ENCODE data around the gene FAM222A.

FAM222A gene

GRCh38 chr12:109713187-109714070 is at the start of gene FAM222A:
Gene FAM222A, plus strand, starts transcription at chr12:109713825. Its CDS starts 30,322 bp downstream, at chr12:109744147.
- DNase-seq (ENCODE audit: low read depth) = peak; percentile 93
- H3K4me3 ChIP-seq (ENCODE audit: low read length) = peak within 1 kb of the TSS; percentile 49
- TF ChIP-seq, protein P1, sequence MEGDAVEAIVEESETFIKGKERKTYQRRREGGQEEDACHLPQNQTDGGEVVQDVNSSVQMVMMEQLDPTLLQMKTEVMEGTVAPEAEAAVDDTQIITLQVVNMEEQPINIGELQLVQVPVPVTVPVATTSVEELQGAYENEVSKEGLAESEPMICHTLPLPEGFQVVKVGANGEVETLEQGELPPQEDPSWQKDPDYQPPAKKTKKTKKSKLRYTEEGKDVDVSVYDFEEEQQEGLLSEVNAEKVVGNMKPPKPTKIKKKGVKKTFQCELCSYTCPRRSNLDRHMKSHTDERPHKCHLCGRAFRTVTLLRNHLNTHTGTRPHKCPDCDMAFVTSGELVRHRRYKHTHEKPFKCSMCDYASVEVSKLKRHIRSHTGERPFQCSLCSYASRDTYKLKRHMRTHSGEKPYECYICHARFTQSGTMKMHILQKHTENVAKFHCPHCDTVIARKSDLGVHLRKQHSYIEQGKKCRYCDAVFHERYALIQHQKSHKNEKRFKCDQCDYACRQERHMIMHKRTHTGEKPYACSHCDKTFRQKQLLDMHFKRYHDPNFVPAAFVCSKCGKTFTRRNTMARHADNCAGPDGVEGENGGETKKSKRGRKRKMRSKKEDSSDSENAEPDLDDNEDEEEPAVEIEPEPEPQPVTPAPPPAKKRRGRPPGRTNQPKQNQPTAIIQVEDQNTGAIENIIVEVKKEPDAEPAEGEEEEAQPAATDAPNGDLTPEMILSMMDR (conservative IDR thresholded peaks at IDR 0.05; ENCODE audit: low read length) = peak; percentile 23

DNA sequence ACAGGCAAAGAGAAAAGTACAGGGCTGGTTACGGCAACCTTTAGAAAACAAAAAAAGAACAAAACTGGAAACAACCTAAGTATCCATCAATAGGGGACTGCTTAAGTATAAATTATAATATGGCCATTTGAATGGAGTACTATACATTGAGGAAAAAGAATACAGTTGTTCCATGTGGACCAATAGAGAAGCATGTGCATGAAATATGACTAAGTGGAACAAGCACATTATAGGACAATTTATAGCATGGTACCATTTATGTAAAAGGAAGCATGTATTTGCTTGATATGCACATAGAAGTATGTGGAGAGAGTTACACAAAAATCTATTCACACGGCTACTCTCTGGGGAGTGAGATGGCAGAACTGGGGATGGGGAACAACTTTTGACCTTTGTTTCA is 49.2 kb upstream of the FAM222A start:
- TF ChIP-seq, protein P1 (conservative IDR thresholded peaks at IDR 0.05; ENCODE audit: low read length) = no peak
- DNase-seq (ENCODE audit: low read depth) = no peak
- no peak overlapping the region for H3K4me3 ChIP-seq (ENCODE audit: low read length)

DNA sequence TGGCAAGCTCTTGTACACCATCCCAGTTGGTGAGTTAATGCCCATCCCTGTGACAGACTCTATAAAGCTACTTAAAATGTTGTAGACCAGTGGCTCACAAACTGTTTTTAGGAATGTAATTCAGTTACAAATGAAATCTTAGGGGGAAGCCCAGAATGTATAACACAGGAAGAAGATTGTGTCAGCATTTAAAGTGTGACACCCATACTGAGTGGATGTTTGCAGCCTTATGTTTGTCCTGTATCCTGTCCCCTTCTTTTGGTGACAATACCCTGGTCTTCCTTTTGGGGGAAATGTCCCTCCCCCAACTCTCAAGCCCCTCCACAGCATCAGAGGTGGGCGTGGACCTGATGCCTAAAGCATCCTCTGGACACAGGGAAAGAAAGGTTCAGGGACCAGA is 47.6 kb upstream of the FAM222A start:
- H3K4me3 ChIP-seq (ENCODE audit: low read length) = no peak overlapping the region
- no peak for DNase-seq (ENCODE audit: low read depth)

GRCh38 chr12:109670731-109671130 is 42.9 kb upstream of the FAM222A start:
- TF ChIP-seq, protein P1 (conservative IDR thresholded peaks at IDR 0.05; ENCODE audit: low read length) = no peak
- DNase-seq (ENCODE audit: low read depth) = no peak
- H3K4me3 ChIP-seq (ENCODE audit: low read length) = no peak overlapping the region

More for the DNA sequence above, 47.6 kb upstream of the FAM222A start:
- TF ChIP-seq, protein P1 (conservative IDR thresholded peaks at IDR 0.05; ENCODE audit: low read length) = no peak

GRCh38 chr12:109671502-109671901 is 42.1 kb upstream of the FAM222A start:
- no peak for DNase-seq (ENCODE audit: low read depth)
- TF ChIP-seq, protein P1 (conservative IDR thresholded peaks at IDR 0.05; ENCODE audit: low read length) = no peak
- H3K4me3 ChIP-seq (ENCODE audit: low read length) = no peak overlapping the region

DNA sequence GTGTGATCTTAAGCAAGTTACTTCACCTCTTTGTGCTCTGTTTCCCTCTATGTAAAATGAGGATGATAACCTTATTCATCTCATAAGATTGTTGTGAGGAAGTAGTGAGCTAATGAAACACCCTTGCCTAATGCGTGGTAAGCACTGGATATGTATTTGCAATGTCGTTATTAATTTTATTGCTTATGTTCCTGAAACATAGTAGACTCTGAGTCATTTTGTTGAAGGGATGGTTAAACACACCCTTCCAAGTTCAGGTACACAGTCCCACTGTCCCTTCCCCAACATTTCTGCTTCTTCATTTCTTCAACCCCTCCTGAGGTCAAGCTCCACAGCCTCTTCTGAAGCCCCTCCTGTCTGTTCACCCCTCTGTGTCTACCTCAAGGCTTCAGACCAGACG is 40.2 kb upstream of the FAM222A start:
- DNase-seq (ENCODE audit: low read depth) = no peak
- H3K4me3 ChIP-seq (ENCODE audit: low read length) = no peak overlapping the region
- TF ChIP-seq, protein P1 (conservative IDR thresholded peaks at IDR 0.05; ENCODE audit: low read length) = no peak

DNA sequence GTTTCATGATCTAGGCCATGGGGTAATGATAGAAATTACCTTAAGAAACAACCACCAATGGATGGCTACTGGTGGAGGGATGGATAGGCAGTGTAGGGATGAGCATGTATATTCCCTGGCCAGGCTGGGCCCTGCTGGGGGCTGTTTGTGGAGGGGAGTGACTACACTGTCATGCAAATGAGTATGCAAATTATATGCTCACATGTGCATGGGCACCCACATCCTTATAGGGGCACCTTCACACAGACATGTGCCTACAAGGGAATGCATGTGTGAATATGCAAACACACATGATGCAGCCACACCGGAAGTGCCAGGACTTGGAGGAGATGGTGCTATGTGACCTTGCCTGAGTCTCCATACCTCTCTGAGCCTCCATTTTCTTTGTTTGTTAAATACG is 39.7 kb upstream of the FAM222A start:
- no peak overlapping the region for H3K4me3 ChIP-seq (ENCODE audit: low read length)
- TF ChIP-seq, protein P1 (conservative IDR thresholded peaks at IDR 0.05; ENCODE audit: low read length) = no peak
- DNase-seq (ENCODE audit: low read depth) = no peak

Measured in AG10803 (cell line).